HG03025 (cell line): ENCODE measurements around the gene TXNDC16.

ENCODE experiments used
- ATAC-seq: cut with Tn5 transposase; IDR thresholded peaks from one replicate; pipeline ENCODE4 v1.9.1; 2021; ENCODE audit warnings: mild to moderate bottlenecking, moderate library complexity; ENCODE audit not compliant: unreplicated experiment, low FRiP score

TXNDC16 gene

GRCh38 chr14:52457411-52457810 lies 94.9 kb downstream of the TXNDC16 start:
- ATAC-seq, result no peak

- ATAC-seq, result no peak
These were observed 96.8 kb downstream of the TXNDC16 start for GRCh38 chr14:52455291-52456088.

- no peak for ATAC-seq
These were observed 105.1 kb downstream of the TXNDC16 start for GRCh38 chr14:52447236-52447635.

GRCh38 chr14:52446355-52446754 lies 106.0 kb downstream of the TXNDC16 start:
- ATAC-seq, result no peak

- ATAC-seq, result no peak
These were observed 108.8 kb downstream of the TXNDC16 start for GRCh38 chr14:52443506-52443905.

GRCh38 chr14:52442602-52443001 lies 109.7 kb downstream of the TXNDC16 start:
- ATAC-seq, result no peak

GRCh38 chr14:52442166-52442565 lies 110.1 kb downstream of the TXNDC16 start:
- no peak for ATAC-seq

- no peak for ATAC-seq
These were observed 112.8 kb downstream of the TXNDC16 start for GRCh38 chr14:52439476-52439875.

GRCh38 chr14:52434955-52435354 lies 117.3 kb downstream of the TXNDC16 start:
- ATAC-seq, result no peak

GRCh38 chr14:52430474-52430873 lies 121.8 kb downstream of the TXNDC16 start:
- no peak for ATAC-seq

GRCh38 chr14:52429451-52429850 lies 122.9 kb downstream of the TXNDC16 start:
- no peak for ATAC-seq

GRCh38 chr14:52427460-52427859 lies 124.8 kb downstream of the TXNDC16 start:
- ATAC-seq, result no peak

GRCh38 chr14:52422650-52423356 lies 129.5 kb downstream of the TXNDC16 start:
- no peak for ATAC-seq

- ATAC-seq, result no peak
These were observed 135.2 kb downstream of the TXNDC16 start for GRCh38 chr14:52417139-52417538.

- ATAC-seq, result no peak
These were observed 138.4 kb downstream of the TXNDC16 start for GRCh38 chr14:52413729-52414408.

GRCh38 chr14:52412426-52412825 lies 139.9 kb downstream of the TXNDC16 start:
- no peak for ATAC-seq

- ATAC-seq, result no peak
These were observed 147.0 kb downstream of the TXNDC16 start for GRCh38 chr14:52405314-52405713.

- no peak for ATAC-seq
These were observed 149.3 kb downstream of the TXNDC16 start for GRCh38 chr14:52402812-52403526.

GRCh38 chr14:52400846-52401245 lies 151.5 kb downstream of the TXNDC16 start:
- ATAC-seq, result no peak

GRCh38 chr14:52399921-52400595 lies 152.2 kb downstream of the TXNDC16 start:
- ATAC-seq, result no peak
